H1 (cell line): ENCODE results near the gene CD7. TPM values are rescaled to one million over a fixed set of nuclear protein-coding genes. Genes with fewer than 3 reads are reported as not detected.

Experiments used
- CTCF ChIA-PET: fragments of 300-600 bp; sonication (Branson Sonifier 250); formaldehyde crosslinking; loops from one replicate; lab custom pipeline; 2021; ENCODE audit not compliant: partially characterized antibody; lab: Charles Lee
- POLR2A ChIA-PET: fragments of 300-600 bp; sonication (Branson Sonifier 250); formaldehyde crosslinking; loops from one replicate; lab custom pipeline; 2021; ENCODE audit warnings: inconsistent platforms; ENCODE audit not compliant: partially characterized antibody; lab: Charles Lee
- DNase-seq, 2 experiments: peaks; one replicate each; pipeline versions ENCODE4 v3.0.0 to v3.0.0-alpha.2; 2010 to 2022; ENCODE audit warnings: low spot score in 2 of 2, low read depth in 1 of 2, mixed read lengths in 1 of 2
- FAIRE-seq: peaks from 2 replicates; lab custom pipeline; 2011; peaks lifted over from hg19 to GRCh38; lab: Jason Lieb, UNC
- H2AFZ ChIP-seq: 2 replicates; pipeline ENCODE4 v1.8.1; 2012; ENCODE audit warnings: low read length, inconsistent platforms
- H2AK5ac ChIP-seq: 2 replicates; pipeline ENCODE4 v1.6.1; 2013; ENCODE audit warnings: low read depth, low read length
- H2BK120ac ChIP-seq: replicated peaks from 2 replicates; pipeline ENCODE3; 2013; ENCODE audit warnings: low read depth, low read length, inconsistent platforms
- H2BK12ac ChIP-seq: 2 replicates; pipeline ENCODE4 v1.6.1; 2013; ENCODE audit warnings: low read depth, low read length
- H2BK15ac ChIP-seq: 2 replicates; pipeline ENCODE4 v1.6.1; 2013; ENCODE audit warnings: low read length
- H2BK20ac ChIP-seq: 2 replicates; pipeline ENCODE4 v1.6.1; 2013; ENCODE audit warnings: low read length
- H2BK5ac ChIP-seq: 2 replicates; pipeline ENCODE4 v1.6.1; 2013; ENCODE audit warnings: low read depth, low read length
- H3K14ac ChIP-seq: 2 replicates; pipeline ENCODE4 v1.6.1; 2013; ENCODE audit warnings: inconsistent platforms; ENCODE audit not compliant: insufficient read length
- H3K18ac ChIP-seq: 2 replicates; pipeline ENCODE4 v1.6.1; 2013; ENCODE audit warnings: low read length; ENCODE audit errors: extremely low read depth
- H3K23ac ChIP-seq: 2 replicates; pipeline ENCODE4 v1.6.1; 2013; ENCODE audit warnings: inconsistent platforms; ENCODE audit not compliant: insufficient read length
- H3K23me2 ChIP-seq: 2 replicates; pipeline ENCODE4 v1.6.1; 2013; ENCODE audit warnings: low read depth, low read length
- H3K27ac ChIP-seq: 2 replicates; pipeline ENCODE4 v1.6.1; 2011; ENCODE audit warnings: low read depth, low read length, inconsistent platforms
- H3K27me3 ChIP-seq, 4 experiments: replicated peaks in 1 of 4; 1 replicate in 1 of 4; 2 replicates in 3 of 4; pipeline versions ENCODE4 v1.6.1 to v1.8.1; 2011 to 2013; ENCODE audit warnings: low read length in 3 of 4, mild to moderate bottlenecking in 3 of 4, inconsistent platforms in 2 of 4, mixed read lengths in 2 of 4, moderate library complexity in 1 of 4; ENCODE audit not compliant: control insufficient read depth in 3 of 4, insufficient read depth in 3 of 4; ENCODE audit errors: extremely low read depth in 1 of 4
- H3K36me3 ChIP-seq, 4 experiments: 2 replicates each; pipeline versions ENCODE4 v1.6.1 to v1.8.1; 2011 to 2013; ENCODE audit warnings: mild to moderate bottlenecking in 4 of 4, low read length in 3 of 4, moderate library complexity in 2 of 4, control low read depth in 1 of 4, inconsistent platforms in 1 of 4; ENCODE audit not compliant: insufficient read depth in 4 of 4, control insufficient read depth in 2 of 4
- H3K4ac ChIP-seq: replicated peaks from 2 replicates; pipeline ENCODE3; 2013; ENCODE audit warnings: low read length, low read depth, mixed read lengths, inconsistent platforms; ENCODE audit not compliant: insufficient read length
- H3K4me1 ChIP-seq, 4 experiments: replicated peaks in 1 of 4; 1 replicate in 1 of 4; 2 replicates in 3 of 4; pipeline versions ENCODE4 v1.6.1 to v1.8.1; 2011 to 2013; ENCODE audit warnings: low read length in 3 of 4, inconsistent platforms in 2 of 4, mixed read lengths in 1 of 4; ENCODE audit not compliant: insufficient read depth in 4 of 4, control insufficient read depth in 3 of 4
- H3K4me2 ChIP-seq, 2 experiments: 2 replicates each; pipeline versions ENCODE4 v1.6.1 to v1.8.1; 2011 to 2013; ENCODE audit warnings: low read depth in 2 of 2, low read length in 2 of 2, control low read depth in 1 of 2, inconsistent platforms in 1 of 2, mild to moderate bottlenecking in 1 of 2; ENCODE audit not compliant: insufficient read depth in 1 of 2
- H3K4me3 ChIP-seq, 4 experiments: fragments of 200-600, 300-600 bp in 1 of 4; sonication (generic), shearing (Covaris generic), sonication (Bioruptor Twin) in 1 of 4; 2 replicates each; pipeline versions ENCODE4 v1.5.1 to v1.8.1; 2011 to 2016; ENCODE audit warnings: low read length in 4 of 4, low read depth in 3 of 4, control low read depth in 2 of 4, inconsistent platforms in 2 of 4, mild to moderate bottlenecking in 2 of 4, mixed read lengths in 1 of 4, moderate library complexity in 1 of 4; ENCODE audit not compliant: insufficient read depth in 2 of 4; ENCODE audit errors: extremely low read depth in 1 of 4
- H3K56ac ChIP-seq: replicated peaks from 2 replicates; pipeline ENCODE3; 2013; ENCODE audit warnings: low read depth, mild to moderate bottlenecking, mixed read lengths, low read length, inconsistent platforms; ENCODE audit not compliant: insufficient read length
- H3K79me1 ChIP-seq: 2 replicates; pipeline ENCODE4 v1.6.1; 2013; ENCODE audit warnings: low read depth, low read length, control low read depth
- H3K79me2 ChIP-seq, 2 experiments: 2 replicates each; pipeline versions ENCODE4 v1.6.1 to v1.8.1; 2012 to 2013; ENCODE audit warnings: low read length in 2 of 2, mild to moderate bottlenecking in 2 of 2, inconsistent platforms in 1 of 2; ENCODE audit not compliant: insufficient read depth in 2 of 2, control insufficient read depth in 1 of 2
- H3K9ac ChIP-seq, 4 experiments: replicated peaks in 1 of 4; 1 replicate in 1 of 4; 2 replicates in 3 of 4; pipeline versions ENCODE4 v1.6.1 to v1.8.1; 2011 to 2013; ENCODE audit warnings: low read depth in 3 of 4, low read length in 3 of 4, control low read depth in 2 of 4, mild to moderate bottlenecking in 2 of 4, moderate library complexity in 2 of 4, inconsistent platforms in 1 of 4; ENCODE audit errors: extremely low read depth in 1 of 4
- H3K9me3 ChIP-seq, 2 experiments: 2 replicates each; pipeline versions ENCODE4 v1.6.1 to v1.8.1; 2012 to 2013; ENCODE audit warnings: mild to moderate bottlenecking in 2 of 2, moderate library complexity in 2 of 2, control low read depth in 1 of 2, inconsistent platforms in 1 of 2, low read depth in 1 of 2, low read length in 1 of 2, mixed read lengths in 1 of 2; ENCODE audit not compliant: insufficient read depth in 2 of 2
- H4K20me1 ChIP-seq, 2 experiments: replicated peaks in 1 of 2; 2 replicates each; pipeline versions ENCODE3 to v1.8.1; 2011 to 2013; ENCODE audit warnings: inconsistent platforms in 2 of 2, low read length in 2 of 2, mild to moderate bottlenecking in 1 of 2; ENCODE audit not compliant: insufficient read depth in 2 of 2, control insufficient read depth in 1 of 2
- H4K5ac ChIP-seq: 2 replicates; pipeline ENCODE4 v1.6.1; 2013; ENCODE audit warnings: low read length, low read depth, mixed read lengths, inconsistent platforms; ENCODE audit not compliant: insufficient read length
- H4K8ac ChIP-seq: 2 replicates; pipeline ENCODE4 v1.8.0; 2013; ENCODE audit warnings: mild to moderate bottlenecking, moderate library complexity, low read length, inconsistent platforms; ENCODE audit not compliant: insufficient read depth; ENCODE audit errors: extremely low read depth
- H4K91ac ChIP-seq: replicated peaks from 2 replicates; pipeline ENCODE3; 2013; ENCODE audit warnings: low read length, mixed read lengths, inconsistent platforms; ENCODE audit not compliant: insufficient read length
- CHD1 ChIP-seq: IDR thresholded peaks from 2 replicates; pipeline ENCODE4 v1.6.1; 2012; ENCODE audit warnings: low read depth, low read length, improper control_type of control experiment
- CTCF ChIP-seq, 3 experiments: IDR thresholded peaks; 1 replicate in 2 of 3; 2 replicates in 1 of 3; pipeline versions ENCODE4 v1.5.1 to v1.6.1; 2011; ENCODE audit warnings: low read length in 3 of 3, mild to moderate bottlenecking in 3 of 3, inconsistent platforms in 2 of 3, low read depth in 1 of 3, moderate library complexity in 1 of 3; ENCODE audit not compliant: insufficient read depth in 1 of 3; ENCODE audit errors: control extremely low read depth in 1 of 3
- KDM1A ChIP-seq: fragments of 200-600, 300-600 bp; sonication (generic); IDR thresholded peaks from 2 replicates; pipeline ENCODE4 v1.7.1; 2016; ENCODE audit warnings: mild to moderate bottlenecking, low read length, borderline replicate concordance
- POLR2AphosphoS5 ChIP-seq: IDR thresholded peaks from 2 replicates; pipeline ENCODE4 v1.6.1; 2011; ENCODE audit warnings: low read depth, low read length
- RAD21 ChIP-seq, 2 experiments: IDR thresholded peaks in 1 of 2; conservative IDR thresholded peaks in 1 of 2; 2 replicates each; pipeline ENCODE4 v1.6.1; 2011; ENCODE audit warnings: low read depth in 2 of 2, low read length in 2 of 2, improper control_type of control experiment in 1 of 2, inconsistent platforms in 1 of 2, mild to moderate bottlenecking in 1 of 2, moderate library complexity in 1 of 2
- RNF2 ChIP-seq: fragments of 200-900, 300-1000 bp; sonication (generic); IDR thresholded peaks from 2 replicates; pipeline ENCODE4 v1.7.1; 2016; ENCODE audit warnings: borderline replicate concordance, low read depth, mild to moderate bottlenecking, antibody characterized with exemption, low read length; ENCODE audit not compliant: poor library complexity, severe bottlenecking; ENCODE audit errors: missing control alignments
- TAF1 ChIP-seq: IDR thresholded peaks from 2 replicates; pipeline ENCODE4 v1.6.1; 2011; ENCODE audit warnings: mild to moderate bottlenecking, low read depth, low read length
- TBP ChIP-seq: IDR thresholded peaks from 2 replicates; pipeline ENCODE4 v1.6.1; 2011; ENCODE audit warnings: low read depth, low read length, improper control_type of control experiment
- TEAD4 ChIP-seq: IDR thresholded peaks from 2 replicates; pipeline ENCODE4 v1.6.1; 2012; ENCODE audit warnings: low read depth, low read length, inconsistent platforms, mixed read lengths
- WGBS, 2 experiments: shearing (Covaris generic) in 1 of 2; methylation state at CpG; one replicate each; pipeline versions ENCODE4 v1.1.6 to v1.1.7; 2013 to 2015; ENCODE audit warnings: low lambda C conversion rate in 2 of 2, mixed read lengths in 2 of 2, inconsistent platforms in 1 of 2, low coverage in 1 of 2, missing lambda C conversion rate in 1 of 2; ENCODE audit not compliant: insufficient replicate concordance in 2 of 2, insufficient coverage in 1 of 2, insufficient read length in 1 of 2; ENCODE audit errors: extremely low coverage in 1 of 2, missing lambda C conversion rate in 1 of 2; 5-methylcytosine and 5-hydroxymethylcytosine counted together
- polyA plus RNA-seq, 7 experiments: library from polyadenylated mRNA; depleted of rRNA in 3 of 7; stranded (reverse) in 5 of 7; unstranded in 2 of 7; fragments of >200 nt in 5 of 7; fragments of 200-250 nt in 2 of 7; gene quantifications; 1 replicate in 5 of 7; 2 replicates in 1 of 7; 4 replicates in 1 of 7; pipeline versions ENCODE4 v1.2.1 to v1.2.3, GENCODE V29; 2011 to 2013; ENCODE audit warnings: missing spikeins in 2 of 7, mixed read lengths in 2 of 7
- total RNA-seq: library from RNA; stranded (reverse); fragmentation: NEBNext Ultra II Directional; extraction: Animal tissue kit (Norgen Biotek cat#: 25700); gene quantifications from 2 replicates; pipeline ENCODE4 v1.2.1, GENCODE V29; 2021

The CD7 gene
- total and polyA plus RNA-seq, 2 of the 8 experiments (the other 6 are each of a cell fraction or from before 2014, with no cell fraction given) = 0.83 to 0.86 TPM

- Histone ChIP-seq H3K79me1 (no peaks in the 10 kb centered on the region), H3K9ac (no peak overlapping the region), H2AFZ (no peak overlapping the region), H3K23me2 (no peaks in the 10 kb centered on the region; the same call in 1 of the 2 replicates), H3K56ac (no peak overlapping the region), H3K79me2 (no peaks in the 10 kb centered on the region), H2BK5ac (no peak overlapping the region), H2BK12ac (no peak overlapping the region; the same call in 1 of the 2 replicates), H4K5ac (no peak overlapping the region), H3K14ac (no peak overlapping the region), H3K18ac (no peak overlapping the region), H2BK120ac (no peak overlapping the region), H2AK5ac (no peak overlapping the region), H2BK20ac (no peak overlapping the region), H4K91ac (no peak overlapping the region), H3K4me3 (no peak overlapping the region), H3K4ac (no peak overlapping the region), H3K4me2 (no peak overlapping the region), H3K36me3 (no peaks in the 10 kb centered on the region), H3K23ac (no peak overlapping the region), H3K27ac (no peak overlapping the region), H4K20me1 (peaks cover 0 to 12% of the 10 kb centered on the region in 2 experiments), H3K9me3 (peaks cover 0 to 10% of the 10 kb centered on the region in 2 experiments; a peak in 1 of 4 replicates), H4K8ac (no peak overlapping the region), H2BK15ac (no peak overlapping the region), H3K4me1 (peaks cover 0 to 19% (median 15%) of the 10 kb centered on the region in 4 experiments; a peak in 6 of 7 replicates), H3K27me3 (peaks cover 0 to 2% (median 0%) of the 10 kb centered on the region in 4 experiments; a peak in 2 of 7 replicates)
- ChIA-PET POLR2A (interaction anchor here (1.3 kb wide), 1 partner anchor 50 kb away, joined by 4 read pairs; the partner anchor contains the start of gene CSNK1D), CTCF (interaction anchor here (0.5 to 4.7 kb wide), 5 partner anchors 10 to 38 kb away, joined by 3 to 32 read pairs (median 5); no protein-coding TSS in a partner anchor)
- FAIRE-seq = no peak
- 90% methylated on average over 8 of the region's 21 CpGs; no CpG with 5 or more reads in 1 of the 2 experiments for WGBS, 2 experiments
- no peak for DNase-seq
- TF ChIP-seq CHD1 (no peak), TAF1 (no peak), CTCF (IDR thresholded peaks at IDR 0.05; ENCODE audit: control extremely low read depth in 1 of 3, insufficient read depth in 1 of 3, low read depth in 1 of 3, low read length in 3 of 3) (no peak), TEAD4 (no peak), POLR2AphosphoS5 (no peak), TBP (no peak), KDM1A (no peak), RAD21 (IDR thresholded peaks at IDR 0.05 in 1 of 2, conservative IDR thresholded peaks at IDR 0.05 in 1 of 2; ENCODE audit: low read depth in 2 of 2, low read length in 2 of 2) (no peak), RNF2 (no peak)
These were observed 6.3 kb upstream of the CD7 start for GRCh38 chr17:82323514-82324234.
